ENCODE data around the gene GFY. TPM values are rescaled to one million over a fixed set of nuclear protein-coding genes. Genes with fewer than 3 reads are reported as not detected.
A peak's percentile ranks its signal among the peaks of the same experiment; 100 is the strongest.

GFY gene
- total and polyA plus RNA-seq, 10 of the 15 experiments (the other 5 are each of a cell fraction or from before 2014, with no cell fraction given), result 0.05 TPM; not detected in 9

GRCh38 chr19:49473868-49474541 lies 48.8 kb downstream of the GFY start, which contains the start of gene FLT3LG (continued):
- TF ChIP-seq NRF1 (conservative IDR thresholded peaks at IDR 0.05; ENCODE audit: low read depth, low read length) (no peak), RUNX3 (IDR thresholded peaks at IDR 0.05; ENCODE audit: low read length) (peak; percentile 68), DPF2 (IDR thresholded peaks at IDR 0.05) (peak; percentile 66), SIX5 (IDR thresholded peaks at IDR 0.05; ENCODE audit: low read depth, low read length, severe bottlenecking) (peak; percentile 29), MEF2B (IDR thresholded peaks at IDR 0.05; ENCODE audit: partially characterized antibody, poor library complexity, severe bottlenecking) (peak; percentile 69), ZBED1 (IDR thresholded peaks at IDR 0.05; ENCODE audit: borderline replicate concordance) (no peak), EED (IDR thresholded peaks at IDR 0.05; ENCODE audit: low read depth) (peak; percentile 42; the same call in 1 of the 2 replicates), CREB1 (IDR thresholded peaks at IDR 0.05; ENCODE audit: low read depth) (no peak; the same call in none of the 2 replicates), SPI1 (IDR thresholded peaks at IDR 0.05; ENCODE audit: borderline replicate concordance, insufficient read depth, low read depth, low read length) (no peak), IRF5 (IDR thresholded peaks at IDR 0.05; ENCODE audit: borderline replicate concordance) (no peak), IKZF2 (IDR thresholded peaks at IDR 0.05) (peak in 1 of 2 experiments; percentile 22; a peak in 1 of 4 replicates), MYB (IDR thresholded peaks at IDR 0.05; ENCODE audit: borderline replicate concordance, low read depth, low read length) (no peak), NFIC (IDR thresholded peaks at IDR 0.05; ENCODE audit: low read depth, low read length) (no peak), EGR1 (IDR thresholded peaks at IDR 0.05; ENCODE audit: borderline replicate concordance in 1 of 2, low read depth in 2 of 2, low read length in 2 of 2) (no peak; a peak in 1 of 3 replicates), CEBPB (IDR thresholded peaks at IDR 0.05; ENCODE audit: borderline replicate concordance in 1 of 2, low read depth in 2 of 2, low read length in 2 of 2) (no peak), TCF12 (IDR thresholded peaks at IDR 0.05; ENCODE audit: low read depth, low read length) (no peak), CREM (IDR thresholded peaks at IDR 0.05; ENCODE audit: low read depth) (0 out of 2 replicates have a peak, but pooled peaks have one; percentile 51), SRF (IDR thresholded peaks at IDR 0.05; ENCODE audit: low read depth in 2 of 2, low read length in 2 of 2) (0 out of 4 replicates have a peak, but pooled peaks of 1 of the 2 experiments have one; percentile 39), PAX5 (IDR thresholded peaks at IDR 0.05; ENCODE audit: borderline replicate concordance, low read depth, low read length) (no peak), TCF3 (IDR thresholded peaks at IDR 0.05; ENCODE audit: borderline replicate concordance, insufficient read depth, low read depth, low read length) (0 out of 2 replicates have a peak, but pooled peaks have one; percentile 33)
- TF ChIP-seq, protein P1, sequence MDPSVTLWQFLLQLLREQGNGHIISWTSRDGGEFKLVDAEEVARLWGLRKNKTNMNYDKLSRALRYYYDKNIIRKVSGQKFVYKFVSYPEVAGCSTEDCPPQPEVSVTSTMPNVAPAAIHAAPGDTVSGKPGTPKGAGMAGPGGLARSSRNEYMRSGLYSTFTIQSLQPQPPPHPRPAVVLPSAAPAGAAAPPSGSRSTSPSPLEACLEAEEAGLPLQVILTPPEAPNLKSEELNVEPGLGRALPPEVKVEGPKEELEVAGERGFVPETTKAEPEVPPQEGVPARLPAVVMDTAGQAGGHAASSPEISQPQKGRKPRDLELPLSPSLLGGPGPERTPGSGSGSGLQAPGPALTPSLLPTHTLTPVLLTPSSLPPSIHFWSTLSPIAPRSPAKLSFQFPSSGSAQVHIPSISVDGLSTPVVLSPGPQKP (IDR thresholded peaks at IDR 0.05; ENCODE audit: low read depth, low read length), result no peak
- TF ChIP-seq, protein P2, sequence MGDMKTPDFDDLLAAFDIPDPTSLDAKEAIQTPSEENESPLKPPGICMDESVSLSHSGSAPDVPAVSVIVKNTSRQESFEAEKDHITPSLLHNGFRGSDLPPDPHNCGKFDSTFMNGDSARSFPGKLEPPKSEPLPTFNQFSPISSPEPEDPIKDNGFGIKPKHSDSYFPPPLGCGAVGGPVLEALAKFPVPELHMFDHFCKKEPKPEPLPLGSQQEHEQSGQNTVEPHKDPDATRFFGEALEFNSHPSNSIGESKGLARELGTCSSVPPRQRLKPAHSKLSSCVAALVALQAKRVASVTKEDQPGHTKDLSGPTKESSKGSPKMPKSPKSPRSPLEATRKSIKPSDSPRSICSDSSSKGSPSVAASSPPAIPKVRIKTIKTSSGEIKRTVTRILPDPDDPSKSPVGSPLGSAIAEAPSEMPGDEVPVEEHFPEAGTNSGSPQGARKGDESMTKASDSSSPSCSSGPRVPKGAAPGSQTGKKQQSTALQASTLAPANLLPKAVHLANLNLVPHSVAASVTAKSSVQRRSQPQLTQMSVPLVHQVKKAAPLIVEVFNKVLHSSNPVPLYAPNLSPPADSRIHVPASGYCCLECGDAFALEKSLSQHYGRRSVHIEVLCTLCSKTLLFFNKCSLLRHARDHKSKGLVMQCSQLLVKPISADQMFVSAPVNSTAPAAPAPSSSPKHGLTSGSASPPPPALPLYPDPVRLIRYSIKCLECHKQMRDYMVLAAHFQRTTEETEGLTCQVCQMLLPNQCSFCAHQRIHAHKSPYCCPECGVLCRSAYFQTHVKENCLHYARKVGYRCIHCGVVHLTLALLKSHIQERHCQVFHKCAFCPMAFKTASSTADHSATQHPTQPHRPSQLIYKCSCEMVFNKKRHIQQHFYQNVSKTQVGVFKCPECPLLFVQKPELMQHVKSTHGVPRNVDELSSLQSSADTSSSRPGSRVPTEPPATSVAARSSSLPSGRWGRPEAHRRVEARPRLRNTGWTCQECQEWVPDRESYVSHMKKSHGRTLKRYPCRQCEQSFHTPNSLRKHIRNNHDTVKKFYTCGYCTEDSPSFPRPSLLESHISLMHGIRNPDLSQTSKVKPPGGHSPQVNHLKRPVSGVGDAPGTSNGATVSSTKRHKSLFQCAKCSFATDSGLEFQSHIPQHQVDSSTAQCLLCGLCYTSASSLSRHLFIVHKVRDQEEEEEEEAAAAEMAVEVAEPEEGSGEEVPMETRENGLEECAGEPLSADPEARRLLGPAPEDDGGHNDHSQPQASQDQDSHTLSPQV (IDR thresholded peaks at IDR 0.05), result 0 out of 2 replicates have a peak, but pooled peaks have one; percentile 75

All from GM12878 (cell line).